GOT3 (cell line): Measurements from ENCODE around the gene DHPS.
"Not testable (repeated sequence)": the region's sequence is repeated elsewhere in the genome, so short reads cannot be mapped to it uniquely, and the experiment has no call there.

ENCODE experiments used
- DNase-seq: peaks from one replicate; lab custom pipeline; 2025; ENCODE audit warnings: mixed read lengths; lab: John Stamatoyannopoulos, UW

DHPS gene

GRCh38 chr19:12646551-12646950 is 35.1 kb downstream of the DHPS start:
- DNase-seq, result no peak

- DNase-seq, result not testable (repeated sequence)
Observed at GRCh38 chr19:12643716-12644115, 38.0 kb downstream of the DHPS start.

- DNase-seq, result no peak
Observed at GRCh38 chr19:12642506-12642905, 39.2 kb downstream of the DHPS start.

GRCh38 chr19:12641456-12641855 is 40.2 kb downstream of the DHPS start:
- DNase-seq, result no peak

GRCh38 chr19:12639901-12640613 is 41.6 kb downstream of the DHPS start:
- peak; percentile 41 for DNase-seq

GRCh38 chr19:12638611-12639182 is 43.0 kb downstream of the DHPS start:
- no peak for DNase-seq

GRCh38 chr19:12636631-12637030 is 45.0 kb downstream of the DHPS start:
- no peak for DNase-seq

GRCh38 chr19:12629215-12629614 is 52.5 kb downstream of the DHPS start:
- no peak for DNase-seq

- no peak for DNase-seq
Observed at GRCh38 chr19:12628040-12629022, 53.3 kb downstream of the DHPS start.

- no peak for DNase-seq
Observed at GRCh38 chr19:12626958-12627357, 54.7 kb downstream of the DHPS start.
